GM19023 (cell line): Measurements from ENCODE around the gene OR10G3.
A peak's percentile ranks its signal among the peaks of the same experiment; 100 is the strongest.

Source experiments
- ATAC-seq: cut with Tn5 transposase; IDR thresholded peaks from one replicate; pipeline ENCODE4 v1.9.1; 2021; ENCODE audit warnings: mild to moderate bottlenecking, moderate library complexity; ENCODE audit not compliant: unreplicated experiment

The OR10G3 gene

DNA sequence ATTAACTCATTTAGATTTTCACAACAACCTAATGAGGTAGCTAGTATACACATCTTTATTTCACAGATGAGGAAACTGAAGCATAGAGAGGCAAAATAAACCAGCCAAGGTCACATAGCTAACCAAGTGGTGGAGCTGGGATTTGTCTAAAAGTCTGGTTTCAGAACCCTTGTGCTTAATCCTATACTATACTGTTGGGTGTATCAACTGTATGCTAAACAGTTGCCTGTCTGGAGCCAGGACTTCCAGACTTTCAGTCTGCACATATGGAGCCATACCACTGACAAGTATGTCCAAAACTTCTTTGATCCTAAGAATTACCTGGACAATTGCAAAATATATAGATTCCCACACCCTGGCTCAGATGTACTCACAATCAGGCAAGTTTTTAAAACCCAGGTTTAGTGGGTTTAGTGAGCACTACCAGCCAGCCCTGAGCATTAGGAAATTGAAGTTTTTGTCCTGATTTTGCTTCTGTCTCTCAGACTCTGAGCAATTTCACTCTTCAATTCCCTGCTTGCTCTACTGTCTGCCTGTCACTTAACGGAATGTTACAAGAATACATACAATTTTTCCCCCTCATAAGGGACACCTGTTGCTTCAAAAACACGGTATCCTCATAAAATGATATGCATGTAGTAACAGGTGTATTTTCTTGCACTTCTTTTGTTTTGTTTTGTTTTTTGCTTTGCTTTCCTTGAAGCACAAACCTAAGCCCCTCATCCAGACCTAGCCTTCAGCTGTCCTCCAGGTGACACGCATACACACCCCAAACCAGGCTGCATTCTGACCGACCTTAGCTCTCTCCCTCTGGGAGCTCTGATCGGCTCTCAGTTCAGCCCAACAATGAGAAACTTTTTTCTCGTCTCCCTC, 44.1 kb downstream of the OR10G3 start:
- no peak for ATAC-seq

- ATAC-seq: no peak
Measured at GRCh38 chr14:21534576-21534975, 45.3 kb downstream of the OR10G3 start.

GRCh38 chr14:21533294-21533693, 46.6 kb downstream of the OR10G3 start:
- no peak for ATAC-seq

- ATAC-seq: no peak
Measured at GRCh38 chr14:21529515-21529914, 50.4 kb downstream of the OR10G3 start.

DNA sequence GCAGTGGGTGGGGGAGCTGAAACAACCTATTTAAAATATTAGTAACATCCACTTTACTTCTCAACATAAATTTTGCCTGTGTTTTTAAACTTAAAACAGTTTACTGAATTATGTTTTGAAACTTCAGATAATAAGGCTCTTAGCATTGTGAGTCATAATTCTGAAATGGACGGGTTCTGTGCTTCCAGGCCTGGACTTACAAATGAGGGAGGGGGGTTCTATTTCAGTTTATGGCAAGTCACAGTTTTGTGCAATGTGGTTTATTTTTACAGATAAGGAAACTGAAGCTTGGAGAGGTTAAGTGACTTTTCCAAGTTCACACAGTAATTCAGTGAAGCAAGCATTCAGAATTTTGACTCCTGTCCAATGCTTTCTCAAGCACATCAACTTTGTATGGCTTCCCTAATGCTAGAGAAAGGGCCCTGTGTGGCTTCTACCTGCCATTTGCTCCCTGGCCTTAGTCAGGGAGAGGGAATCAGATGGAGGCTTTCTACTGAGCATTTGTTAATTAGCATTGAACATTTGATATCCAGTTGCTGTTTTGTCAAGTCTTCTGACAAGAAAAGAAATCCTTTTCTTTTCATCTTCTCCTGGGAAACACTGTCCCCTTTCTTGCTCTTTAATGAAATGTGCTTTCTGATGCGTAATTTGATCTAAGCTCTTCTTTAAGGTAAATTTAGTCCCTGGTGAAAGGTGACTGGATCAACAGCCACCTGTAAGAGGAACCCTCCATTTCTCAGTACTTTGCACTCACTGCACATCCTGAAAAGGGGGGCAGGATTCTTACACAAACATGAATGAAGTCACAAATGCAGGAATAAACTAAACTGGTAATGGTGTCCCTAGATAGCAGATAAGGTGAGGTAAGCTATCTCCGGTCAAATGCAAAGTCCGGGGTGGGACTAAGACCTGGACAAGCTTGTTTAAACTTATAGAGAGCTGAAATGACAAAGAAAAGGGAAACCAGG, 51.2 kb downstream of the OR10G3 start:
- no peak for ATAC-seq

DNA sequence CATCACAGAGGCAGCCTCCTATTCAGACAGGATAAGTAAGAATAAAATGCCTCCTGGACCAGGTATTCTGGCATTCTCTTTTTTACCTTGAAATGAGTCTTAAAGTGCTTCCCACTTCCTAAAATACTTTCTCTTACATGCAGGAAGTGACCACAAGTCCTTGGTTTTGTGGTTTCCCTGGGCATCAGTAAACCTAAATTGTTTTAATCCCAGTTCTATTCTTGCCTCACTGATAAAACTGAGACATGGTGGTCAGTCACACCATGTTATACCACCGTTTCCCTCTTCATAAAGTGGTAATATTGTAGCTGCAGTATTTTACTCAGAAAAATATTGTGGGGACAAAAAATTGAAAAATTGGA, 52.6 kb downstream of the OR10G3 start:
- ATAC-seq: no peak

GRCh38 chr14:21526672-21527317, 53.1 kb downstream of the OR10G3 start:
- ATAC-seq: no peak

- peak; percentile 60 for ATAC-seq
Measured at GRCh38 chr14:21525962-21526671, 53.8 kb downstream of the OR10G3 start, which contains the start of gene SALL2. Gene SALL2, minus strand, starts transcription at chr14:21526346. Its CDS starts 219 bp downstream, at chr14:21526127.

GRCh38 chr14:21525571-21525961, 54.3 kb downstream of the OR10G3 start:
- no peak for ATAC-seq

GRCh38 chr14:21524575-21525490, 55.0 kb downstream of the OR10G3 start:
- ATAC-seq: no peak

GRCh38 chr14:21523203-21523602, 56.7 kb downstream of the OR10G3 start:
- ATAC-seq: no peak

GRCh38 chr14:21521501-21521900, 58.4 kb downstream of the OR10G3 start:
- ATAC-seq: no peak

DNA sequence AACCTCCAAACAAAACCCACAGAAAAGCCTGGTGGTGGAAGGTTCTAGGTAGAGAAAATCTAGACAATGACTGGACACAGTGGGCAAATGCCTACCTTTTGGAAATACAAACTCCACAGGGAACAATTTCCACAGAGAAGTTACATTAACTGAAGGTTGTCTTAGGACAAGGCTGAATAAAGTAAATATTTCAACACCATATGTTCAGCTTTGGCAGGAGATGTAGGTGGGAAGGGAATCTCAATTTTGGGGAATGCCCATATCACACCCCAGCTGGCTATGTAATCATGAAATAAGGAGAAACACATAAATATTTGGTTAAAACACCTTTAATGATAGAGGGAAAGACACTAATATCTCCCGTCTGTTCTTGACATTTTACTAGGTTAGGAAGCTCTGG, 59.1 kb downstream of the OR10G3 start:
- ATAC-seq: no peak

DNA sequence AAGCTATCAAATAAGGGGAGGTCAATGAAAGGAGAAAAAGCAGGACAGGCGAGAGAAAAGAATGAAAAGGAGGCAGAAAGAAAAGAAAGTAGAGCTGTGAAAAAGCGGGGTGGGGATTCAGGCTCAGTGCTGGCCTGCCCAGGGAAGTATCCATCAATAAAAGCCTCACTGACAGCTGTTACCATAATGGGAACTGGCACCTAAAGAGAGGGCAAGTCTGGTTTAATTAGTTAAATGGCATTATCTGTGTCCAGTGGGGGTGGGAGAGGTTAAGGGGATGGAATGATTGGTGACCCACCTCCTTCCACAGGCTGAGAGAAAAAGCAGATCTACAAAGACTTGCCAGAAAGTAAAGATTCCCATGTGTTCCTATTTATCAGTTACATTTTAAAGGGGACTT, 61.2 kb downstream of the OR10G3 start:
- ATAC-seq: no peak
